Smooth muscle cell (in vitro differentiated cells): ENCODE results near the gene RBM38. TPM values are rescaled to one million over a fixed set of nuclear protein-coding genes. Genes with fewer than 3 reads are reported as not detected.

Experiments used
- DNase-seq: peaks from one replicate; lab custom pipeline; 2025; ENCODE audit not compliant: unreplicated experiment; lab: John Stamatoyannopoulos, UW
- H2AFZ ChIP-seq: fragments of 200-600 bp; sonication (generic); 2 replicates; pipeline ENCODE4 v1.6.0; 2016; ENCODE audit warnings: antibody characterized with exemption, low read depth, mild to moderate bottlenecking
- H3F3A ChIP-seq: fragments of 200-600 bp; sonication (generic); 2 replicates; pipeline ENCODE4 v1.6.0; 2017; ENCODE audit warnings: antibody characterized with exemption, low read depth
- H3K27ac ChIP-seq: fragments of 200-600 bp; sonication (generic); 2 replicates; pipeline ENCODE4 v1.5.1; 2016; ENCODE audit warnings: low read depth, mild to moderate bottlenecking
- H3K27me3 ChIP-seq: fragments of 200-600 bp; sonication (generic); 2 replicates; pipeline ENCODE4 v1.6.1; 2016; ENCODE audit warnings: low read depth, mild to moderate bottlenecking
- H3K36me3 ChIP-seq: fragments of 200-600 bp; sonication (generic); 2 replicates; pipeline ENCODE4 v1.5.1; 2016; ENCODE audit warnings: low read depth
- H3K4me1 ChIP-seq: fragments of 200-600 bp; sonication (generic); 2 replicates; pipeline ENCODE4 v1.5.1; 2016; ENCODE audit warnings: low read depth
- H3K4me2 ChIP-seq: fragments of 200-600 bp; sonication (generic); 2 replicates; pipeline ENCODE4 v1.6.0; 2016; ENCODE audit warnings: mild to moderate bottlenecking
- H3K4me3 ChIP-seq: fragments of 200-600 bp; sonication (generic); 2 replicates; pipeline ENCODE4 v1.5.1; 2016; ENCODE audit warnings: mild to moderate bottlenecking
- H3K79me2 ChIP-seq: fragments of 200-600 bp; sonication (generic); 2 replicates; pipeline ENCODE4 v1.6.0; 2016; ENCODE audit warnings: low read depth, mild to moderate bottlenecking
- H3K9ac ChIP-seq: fragments of 200-600 bp; sonication (generic); 2 replicates; pipeline ENCODE4 v1.6.0; 2016; ENCODE audit warnings: low read depth
- H3K9me3 ChIP-seq: fragments of 200-600 bp; sonication (generic); replicated peaks from 2 replicates; pipeline ENCODE4 v1.5.1; 2016; ENCODE audit warnings: low read depth
- H4K20me1 ChIP-seq: fragments of 200-600 bp; sonication (generic); 2 replicates; pipeline ENCODE4 v1.6.0; 2016; ENCODE audit warnings: low read depth
- CTCF ChIP-seq: fragments of 200-600 bp; sonication (generic); IDR thresholded peaks from 2 replicates; pipeline ENCODE4 v1.5.1; 2017; ENCODE audit warnings: borderline replicate concordance, mild to moderate bottlenecking, antibody characterized with exemption; ENCODE audit not compliant: insufficient read depth, poor library complexity, severe bottlenecking
- WGBS: methylation state at CpG from one replicate; pipeline ENCODE4 v1.1.7; 2016; ENCODE audit warnings: low lambda C conversion rate; 5-methylcytosine and 5-hydroxymethylcytosine counted together
- polyA plus RNA-seq: library from polyadenylated mRNA; unstranded; fragments of >200 nt; fragmentation: Nextera tagmentation; extraction: Ambion mirVana; gene quantifications from 2 replicates; pipeline ENCODE4 v1.2.1, GENCODE V29; 2016
- total RNA-seq: library from RNA; depleted of rRNA; stranded (reverse); fragments of >200 nt; gene quantifications from 2 replicates; pipeline ENCODE4 v1.2.3, GENCODE V29; 2014

The RBM38 gene
- total and polyA plus RNA-seq, 2 experiments from 2014 or later: 12.0 to 12.7 TPM

- Histone ChIP-seq H3K79me2 (no peaks in the 10 kb centered on the region), H3K4me2 (no peak overlapping the region), H2AFZ (no peak overlapping the region), H4K20me1 (peaks cover 13% of the 10 kb centered on the region), H3K9me3 (no peaks in the 10 kb centered on the region), H3F3A (no peaks in the 10 kb centered on the region), H3K27me3 (no peaks in the 10 kb centered on the region), H3K9ac (no peak overlapping the region), H3K27ac (no peak overlapping the region), H3K4me3 (no peak overlapping the region), H3K4me1 (peaks cover 3% of the 10 kb centered on the region), H3K36me3 (no peaks in the 10 kb centered on the region)
- 92% methylated on average over 11 of the region's 11 CpGs for WGBS
- TF ChIP-seq CTCF: no peak
- no peak for DNase-seq
Measured at GRCh38 chr20:57400231-57400701, 9.1 kb downstream of the RBM38 start.

- no peak overlapping the region for H2AFZ ChIP-seq
- 95% methylated on average over 21 of the region's 21 CpGs for WGBS
- no peak for DNase-seq
- no peak for TF ChIP-seq CTCF
- H3K4me3 ChIP-seq: no peak overlapping the region
- no peak overlapping the region for H3K9ac ChIP-seq
- no peaks in the 10 kb centered on the region for H3K79me2 ChIP-seq
- no peaks in the 10 kb centered on the region for H3K9me3 ChIP-seq
- H3K36me3 ChIP-seq: no peaks in the 10 kb centered on the region
- H3F3A ChIP-seq: no peaks in the 10 kb centered on the region
- H3K4me1 ChIP-seq: peaks cover 3% of the 10 kb centered on the region
- peaks cover 13% of the 10 kb centered on the region for H4K20me1 ChIP-seq
- H3K27ac ChIP-seq: no peak overlapping the region
- no peaks in the 10 kb centered on the region for H3K27me3 ChIP-seq
- H3K4me2 ChIP-seq: no peak overlapping the region
Measured at GRCh38 chr20:57400821-57401564, 9.8 kb downstream of the RBM38 start.

GRCh38 chr20:57401565-57401918, 10.3 kb downstream of the RBM38 start:
- no peak overlapping the region for H3K4me3 ChIP-seq
- no peak for DNase-seq
- 95% methylated on average over 7 of the region's 7 CpGs for WGBS
- H3K4me1 ChIP-seq: peaks cover 3% of the 10 kb centered on the region
- H3K27me3 ChIP-seq: no peaks in the 10 kb centered on the region
- H3F3A ChIP-seq: no peaks in the 10 kb centered on the region
- no peak overlapping the region for H3K27ac ChIP-seq
- H3K9ac ChIP-seq: no peak overlapping the region
- H3K79me2 ChIP-seq: no peaks in the 10 kb centered on the region
- H3K36me3 ChIP-seq: no peaks in the 10 kb centered on the region
- no peak overlapping the region for H3K4me2 ChIP-seq
- H3K9me3 ChIP-seq: no peaks in the 10 kb centered on the region
- TF ChIP-seq CTCF: no peak
- no peak overlapping the region for H2AFZ ChIP-seq
- peaks cover 13% of the 10 kb centered on the region for H4K20me1 ChIP-seq
